Measurements from ENCODE around the gene EEFSEC. TPM values are rescaled to one million over a fixed set of nuclear protein-coding genes. Genes with fewer than 3 reads are reported as not detected.
A peak's percentile ranks its signal among the peaks of the same experiment; 100 is the strongest.

Gene EEFSEC
- total and polyA plus RNA-seq, 2 of the 8 experiments (the other 6 are each of a cell fraction or from before 2014, with no cell fraction given): 13.1 to 19.8 TPM

DNA sequence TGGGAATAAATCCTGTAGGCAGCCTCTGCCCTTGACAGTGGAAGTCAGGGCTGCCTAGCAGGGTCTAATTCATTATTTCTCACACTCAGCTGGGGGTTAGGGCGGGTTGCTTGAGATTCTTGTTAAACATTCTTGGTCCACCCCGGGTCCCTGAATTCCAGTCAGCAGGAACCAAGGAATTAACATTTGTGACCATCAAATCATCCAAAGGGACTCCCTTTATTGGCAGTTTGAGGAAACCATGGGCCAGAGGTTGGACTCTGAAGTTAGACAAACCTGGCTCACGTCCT is 122.8 kb downstream of the EEFSEC start:
- 0 out of 2 replicates have a peak overlapping the region, but pooled peaks have one; percentile 12 for H2BK5ac ChIP-seq (ENCODE audit: low read depth, low read length)
- POLR2A ChIA-PET (ENCODE audit: partially characterized antibody): interaction anchor here (0.7 kb wide), 1 partner anchor 17 kb away, joined by 3 read pairs; no protein-coding TSS in a partner anchor
- FAIRE-seq: no peak
- no peak overlapping the region for H3K23ac ChIP-seq (ENCODE audit: insufficient read length)
- H3K4me1 ChIP-seq (replicated peaks in 1 of 4; ENCODE audit: control insufficient read depth in 3 of 4, insufficient read depth in 4 of 4, low read length in 3 of 4): peaks cover 13 to 50% (median 32%) of the 10 kb centered on the region in 4 experiments
- DNase-seq (ENCODE audit: low read depth in 1 of 2, low spot score in 2 of 2): no peak
- peak overlapping the region; percentile 39; the same call in 1 of the 2 replicates for H2BK12ac ChIP-seq (ENCODE audit: low read depth, low read length)
- no peak overlapping the region for H4K8ac ChIP-seq (ENCODE audit: extremely low read depth, insufficient read depth, low read length)
- H2AFZ ChIP-seq (ENCODE audit: low read length): no peak overlapping the region
- 0 out of 2 replicates have a peak overlapping the region, but pooled peaks have one; percentile 29 for H2BK15ac ChIP-seq (ENCODE audit: low read length)
- H3K14ac ChIP-seq (ENCODE audit: insufficient read length): no peak overlapping the region
- H4K20me1 ChIP-seq (replicated peaks in 1 of 2; ENCODE audit: control insufficient read depth in 1 of 2, insufficient read depth in 2 of 2, low read length in 2 of 2): no peaks in the 10 kb centered on the region
- H3K9ac ChIP-seq (replicated peaks in 1 of 4; ENCODE audit: extremely low read depth in 1 of 4, low read depth in 3 of 4, low read length in 3 of 4): no peak overlapping the region
- no peaks in the 10 kb centered on the region for H3K79me1 ChIP-seq (ENCODE audit: low read depth, low read length)
- no peak overlapping the region for H4K5ac ChIP-seq (ENCODE audit: insufficient read length, low read depth, low read length)
- no peaks in the 10 kb centered on the region for H3K36me3 ChIP-seq (ENCODE audit: control insufficient read depth in 2 of 4, insufficient read depth in 4 of 4, low read length in 3 of 4)
- no peaks in the 10 kb centered on the region for H3K23me2 ChIP-seq (ENCODE audit: low read depth, low read length)
- CTCF ChIA-PET (ENCODE audit: partially characterized antibody): interaction anchor here (0.7 to 4.3 kb wide), 7 partner anchors 10 to 147 kb away, joined by 3 to 22 read pairs (median 3); no protein-coding TSS in a partner anchor
- H2AK5ac ChIP-seq (ENCODE audit: low read depth, low read length): no peak overlapping the region
- H3K27ac ChIP-seq (ENCODE audit: low read depth, low read length): no peak overlapping the region
- H4K91ac ChIP-seq (replicated peaks; ENCODE audit: insufficient read length, low read length): no peak overlapping the region
- H3K4ac ChIP-seq (replicated peaks; ENCODE audit: insufficient read length, low read depth, low read length): no peak overlapping the region
- TF ChIP-seq POLR2A (IDR thresholded peaks at IDR 0.05; ENCODE audit: control extremely low read depth in 1 of 2, low read depth in 2 of 2, low read length in 2 of 2): no peak
- no peak for TF ChIP-seq CHD1 (IDR thresholded peaks at IDR 0.05; ENCODE audit: low read depth, low read length)
- no peak for TF ChIP-seq JUN (IDR thresholded peaks at IDR 0.05; ENCODE audit: low read depth, low read length)
- no peak for TF ChIP-seq SP4 (IDR thresholded peaks at IDR 0.05; ENCODE audit: low read length)
- TF ChIP-seq EZH2 (IDR thresholded peaks at IDR 0.05; ENCODE audit: low read depth, low read length, severe bottlenecking): no peak
- no peak for TF ChIP-seq CBX8 (IDR thresholded peaks at IDR 0.05; ENCODE audit: borderline replicate concordance, low read depth, low read length)
- H3K4me2 ChIP-seq (ENCODE audit: insufficient read depth in 1 of 2, low read depth in 2 of 2, low read length in 2 of 2): no peak overlapping the region
- peaks cover 0 to 4% (median 1%) of the 10 kb centered on the region in 4 experiments; a peak in 2 of 7 replicates for H3K27me3 ChIP-seq (replicated peaks in 1 of 4; ENCODE audit: control insufficient read depth in 3 of 4, extremely low read depth in 1 of 4, insufficient read depth in 3 of 4, low read length in 3 of 4)
- no peak overlapping the region for H2BK120ac ChIP-seq (replicated peaks; ENCODE audit: low read depth, low read length)
- WGBS, 2 experiments (ENCODE audit: extremely low coverage in 1 of 2, insufficient coverage in 1 of 2, insufficient read length in 1 of 2, insufficient replicate concordance in 2 of 2, low coverage in 1 of 2, low lambda C conversion rate in 2 of 2, missing lambda C conversion rate in 1 of 2): 81% methylated on average over 3 of the region's 3 CpGs; no CpG with 5 or more reads in 1 of the 2 experiments
- no peak overlapping the region for H3K4me3 ChIP-seq (ENCODE audit: extremely low read depth in 1 of 4, insufficient read depth in 2 of 4, low read depth in 3 of 4, low read length in 4 of 4)
- H3K9me3 ChIP-seq (ENCODE audit: insufficient read depth in 2 of 2, low read depth in 1 of 2, low read length in 1 of 2): no peaks in the 10 kb centered on the region
- no peak overlapping the region for H3K56ac ChIP-seq (replicated peaks; ENCODE audit: insufficient read length, low read depth, low read length)
- no peaks in the 10 kb centered on the region for H3K79me2 ChIP-seq (ENCODE audit: control insufficient read depth in 1 of 2, insufficient read depth in 2 of 2, low read length in 2 of 2)
- H3K18ac ChIP-seq (ENCODE audit: extremely low read depth, low read length): no peak overlapping the region
- H2BK20ac ChIP-seq (ENCODE audit: low read length): no peak overlapping the region
